ENCODE measurements around the gene EXOSC3. TPM values are rescaled to one million over a fixed set of nuclear protein-coding genes. Genes with fewer than 3 reads are reported as not detected.

Gene EXOSC3
- total and polyA plus RNA-seq, 9 of the 15 experiments (the other 6 are each of a cell fraction or from before 2014, with no cell fraction given), result 18.5 to 266 (median 114) TPM

DNA sequence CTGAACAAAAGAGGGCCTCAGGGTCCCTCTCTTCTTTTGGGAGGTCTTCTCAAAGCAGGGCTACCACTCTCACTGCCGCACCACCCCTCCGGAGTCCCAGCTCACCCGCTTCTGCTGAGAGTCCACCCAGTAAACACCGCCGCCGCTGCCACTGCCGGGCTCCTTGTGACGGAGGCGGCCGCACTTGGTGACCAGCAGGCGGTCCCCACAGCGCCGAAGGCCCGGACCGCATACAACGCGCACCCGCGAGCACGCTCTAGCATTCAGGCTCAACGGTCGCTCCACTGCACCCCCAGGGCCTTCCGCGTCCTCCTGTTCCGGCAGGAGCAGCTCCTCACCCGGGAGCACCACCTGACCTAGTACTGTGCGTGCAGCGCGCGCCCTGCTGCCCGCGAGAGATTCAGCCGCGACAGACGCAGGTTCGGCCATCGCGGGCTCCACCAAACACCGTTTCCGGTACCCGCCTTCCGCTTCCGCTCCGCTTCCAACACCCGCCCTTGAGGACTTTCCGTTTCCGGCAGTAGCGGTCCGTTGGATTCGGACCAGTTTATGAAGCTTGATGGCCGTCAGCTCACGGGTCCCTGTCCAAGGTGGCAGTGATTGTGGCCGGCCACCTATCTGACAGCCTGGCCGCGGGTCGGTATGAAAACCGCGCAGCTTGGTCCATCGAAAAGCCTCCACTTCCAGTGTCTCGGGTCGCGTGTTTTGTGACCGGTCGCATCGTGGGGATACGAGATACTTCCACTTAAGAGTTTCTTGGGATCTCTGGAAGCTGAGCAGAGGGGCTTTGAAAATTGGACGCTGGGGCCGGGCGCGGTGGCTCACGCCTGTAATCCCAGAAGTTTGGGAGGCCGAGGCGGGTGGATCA is at the start of gene EXOSC3 (continued):
- TF ChIP-seq HDAC6 (IDR thresholded peaks at IDR 0.05; ENCODE audit: low read depth, low read length) (0 out of 2 replicates have a peak, but pooled peaks have one; percentile 8), ZNF224 (CRISPR knock-in tag; IDR thresholded peaks at IDR 0.05) (no peak), RBM25 (IDR thresholded peaks at IDR 0.05; ENCODE audit: low read depth, low read length, severe bottlenecking) (no peak), SRSF7 (optimal IDR thresholded peaks at IDR 0.05; ENCODE audit: low read depth, low read length) (no peak), SMAD2 (IDR thresholded peaks at IDR 0.05; ENCODE audit: low read depth, low read length) (no peak), FUS (optimal IDR thresholded peaks at IDR 0.05; ENCODE audit: low read depth, low read length) (no peak), CHD1 (IDR thresholded peaks at IDR 0.05; ENCODE audit: low read length) (peak; percentile 57), NFYB (IDR thresholded peaks at IDR 0.05; ENCODE audit: extremely low read depth, insufficient read length) (no peak), RCOR1 (IDR thresholded peaks at IDR 0.05; ENCODE audit: borderline replicate concordance in 1 of 2, low read depth in 2 of 2, low read length in 2 of 2) (peak in 1 of 2 experiments; percentile 88; a peak in 2 of 4 replicates), FOS (IDR thresholded peaks at IDR 0.05; ENCODE audit: extremely low read depth, insufficient read length) (no peak), ZNF3 (CRISPR knock-in tag; IDR thresholded peaks at IDR 0.05) (no peak), EGR1 (conservative IDR thresholded peaks at IDR 0.05) (no peak), TSC22D4 (tag; IDR thresholded peaks at IDR 0.05) (no peak), GTF2E2 (tag; IDR thresholded peaks at IDR 0.05) (peak; percentile 79; the same call in 1 of the 2 replicates), ZC3H4 (CRISPR knock-in tag; IDR thresholded peaks at IDR 0.05; ENCODE audit: borderline replicate concordance) (no peak), E2F3 (CRISPR knock-in tag; IDR thresholded peaks at IDR 0.05) (no peak), MCM7 (IDR thresholded peaks at IDR 0.05) (no peak), POLR2G (IDR thresholded peaks at IDR 0.05; ENCODE audit: low read depth, low read length) (peak; percentile 99), CHD4 (IDR thresholded peaks at IDR 0.05; ENCODE audit: insufficient read depth, insufficient replicate concordance, low read depth, low read length, poor library complexity, severe bottlenecking) (no peak), FOXK1 (CRISPR knock-in tag; IDR thresholded peaks at IDR 0.05; ENCODE audit: borderline replicate concordance) (peak; percentile 84; the same call in 1 of the 2 replicates), ZNF778 (CRISPR knock-in tag; IDR thresholded peaks at IDR 0.05) (no peak)
- TF ChIP-seq, protein P1, sequence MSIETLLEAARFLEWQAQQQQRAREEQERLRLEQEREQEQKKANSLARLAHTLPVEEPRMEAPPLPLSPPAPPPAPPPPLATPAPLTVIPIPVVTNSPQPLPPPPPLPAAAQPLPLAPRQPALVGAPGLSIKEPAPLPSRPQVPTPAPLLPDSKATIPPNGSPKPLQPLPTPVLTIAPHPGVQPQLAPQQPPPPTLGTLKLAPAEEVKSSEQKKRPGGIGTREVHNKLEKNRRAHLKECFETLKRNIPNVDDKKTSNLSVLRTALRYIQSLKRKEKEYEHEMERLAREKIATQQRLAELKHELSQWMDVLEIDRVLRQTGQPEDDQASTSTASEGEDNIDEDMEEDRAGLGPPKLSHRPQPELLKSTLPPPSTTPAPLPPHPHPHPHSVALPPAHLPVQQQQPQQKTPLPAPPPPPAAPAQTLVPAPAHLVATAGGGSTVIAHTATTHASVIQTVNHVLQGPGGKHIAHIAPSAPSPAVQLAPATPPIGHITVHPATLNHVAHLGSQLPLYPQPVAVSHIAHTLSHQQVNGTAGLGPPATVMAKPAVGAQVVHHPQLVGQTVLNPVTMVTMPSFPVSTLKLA (conservative IDR thresholded peaks at IDR 0.05), result peak; percentile 86 to 94
- TF ChIP-seq, protein P2, sequence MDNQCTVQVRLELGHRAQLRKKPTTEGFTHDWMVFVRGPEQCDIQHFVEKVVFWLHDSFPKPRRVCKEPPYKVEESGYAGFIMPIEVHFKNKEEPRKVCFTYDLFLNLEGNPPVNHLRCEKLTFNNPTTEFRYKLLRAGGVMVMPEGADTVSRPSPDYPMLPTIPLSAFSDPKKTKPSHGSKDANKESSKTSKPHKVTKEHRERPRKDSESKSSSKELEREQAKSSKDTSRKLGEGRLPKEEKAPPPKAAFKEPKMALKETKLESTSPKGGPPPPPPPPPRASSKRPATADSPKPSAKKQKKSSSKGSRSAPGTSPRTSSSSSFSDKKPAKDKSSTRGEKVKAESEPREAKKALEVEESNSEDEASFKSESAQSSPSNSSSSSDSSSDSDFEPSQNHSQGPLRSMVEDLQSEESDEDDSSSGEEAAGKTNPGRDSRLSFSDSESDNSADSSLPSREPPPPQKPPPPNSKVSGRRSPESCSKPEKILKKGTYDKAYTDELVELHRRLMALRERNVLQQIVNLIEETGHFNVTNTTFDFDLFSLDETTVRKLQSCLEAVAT (IDR thresholded peaks at IDR 0.05), result no peak; a peak in 1 of 4 replicates

All from K562 (cell line).